ENCODE data around the gene STEAP3. TPM values are rescaled to one million over a fixed set of nuclear protein-coding genes. Genes with fewer than 3 reads are reported as not detected.

Gene STEAP3
- total RNA-seq, 3 donors from 2014 or later (not counting 1 experiment from before 2014, with no cell fraction given): 1.7 to 2.5 (median 2.0) TPM

DNA sequence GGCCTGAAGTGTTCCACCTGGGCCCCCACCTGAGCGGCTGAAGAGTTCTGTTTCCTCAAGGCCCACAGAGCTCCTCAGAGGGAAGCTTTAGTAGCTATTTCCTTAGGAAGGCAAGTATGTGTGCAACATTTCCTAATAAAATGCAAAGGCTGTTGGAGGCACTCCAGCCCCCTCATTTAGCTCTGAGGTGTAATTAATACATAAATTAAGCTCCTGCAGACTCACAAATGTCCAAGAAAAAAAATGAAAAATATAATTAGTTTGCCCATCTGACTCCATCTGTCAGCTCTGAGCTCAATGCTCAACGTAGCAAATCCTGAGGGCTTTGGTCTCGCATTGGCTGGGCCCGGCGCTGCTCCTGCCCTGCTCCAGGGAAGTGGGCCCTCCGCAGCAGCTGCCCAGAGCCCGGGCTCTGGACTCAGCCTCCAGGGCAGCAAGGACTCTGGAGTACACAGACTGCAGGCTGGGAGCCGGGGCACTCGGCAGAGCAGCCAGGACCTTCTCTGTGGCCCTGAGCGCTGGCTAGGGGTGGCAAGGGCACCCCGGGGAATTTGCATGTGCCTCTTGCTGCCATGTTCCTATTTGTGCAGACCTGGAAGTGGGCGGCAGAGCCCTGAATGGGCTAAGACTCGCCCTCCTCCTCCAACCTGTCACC, 41.7 kb upstream of the STEAP3 start:
- Mint-ChIP-seq H3K27ac (no peak overlapping the region), H3K4me3 (no peak overlapping the region), H3K36me3 (no peaks in the 10 kb centered on the region), H3K9me3 (no peaks in the 10 kb centered on the region), H3K27me3 (ENCODE audit: low read depth in 2 of 2) (peaks cover 0 to 7% of the 10 kb centered on the region in 2 donors), H3K4me1 (no peaks in the 10 kb centered on the region)
- WGBS (ENCODE audit: insufficient coverage): 94% methylated on average over 12 of the region's 13 CpGs
- TF ChIP-seq, protein P1, sequence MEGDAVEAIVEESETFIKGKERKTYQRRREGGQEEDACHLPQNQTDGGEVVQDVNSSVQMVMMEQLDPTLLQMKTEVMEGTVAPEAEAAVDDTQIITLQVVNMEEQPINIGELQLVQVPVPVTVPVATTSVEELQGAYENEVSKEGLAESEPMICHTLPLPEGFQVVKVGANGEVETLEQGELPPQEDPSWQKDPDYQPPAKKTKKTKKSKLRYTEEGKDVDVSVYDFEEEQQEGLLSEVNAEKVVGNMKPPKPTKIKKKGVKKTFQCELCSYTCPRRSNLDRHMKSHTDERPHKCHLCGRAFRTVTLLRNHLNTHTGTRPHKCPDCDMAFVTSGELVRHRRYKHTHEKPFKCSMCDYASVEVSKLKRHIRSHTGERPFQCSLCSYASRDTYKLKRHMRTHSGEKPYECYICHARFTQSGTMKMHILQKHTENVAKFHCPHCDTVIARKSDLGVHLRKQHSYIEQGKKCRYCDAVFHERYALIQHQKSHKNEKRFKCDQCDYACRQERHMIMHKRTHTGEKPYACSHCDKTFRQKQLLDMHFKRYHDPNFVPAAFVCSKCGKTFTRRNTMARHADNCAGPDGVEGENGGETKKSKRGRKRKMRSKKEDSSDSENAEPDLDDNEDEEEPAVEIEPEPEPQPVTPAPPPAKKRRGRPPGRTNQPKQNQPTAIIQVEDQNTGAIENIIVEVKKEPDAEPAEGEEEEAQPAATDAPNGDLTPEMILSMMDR (IDR thresholded peaks at IDR 0.05): no peak
- Histone ChIP-seq H3K4me3 (ENCODE audit: low read length) (no peak overlapping the region), H3K4me1 (ENCODE audit: control insufficient read depth, insufficient read depth, low read length) (no peaks in the 10 kb centered on the region), H3K27me3 (ENCODE audit: control insufficient read depth, insufficient read depth, low read length) (no peaks in the 10 kb centered on the region), H3K27ac (ENCODE audit: low read length) (no peak overlapping the region), H3K36me3 (ENCODE audit: control insufficient read depth, insufficient read depth, low read length) (no peaks in the 10 kb centered on the region), H3K9me3 (ENCODE audit: control insufficient read depth, insufficient read depth, low read length) (no peaks in the 10 kb centered on the region)
- ATAC-seq (no peak), DNase-seq (no peak)
- intact Hi-C loops (cut with micrococcal nuclease): no loop called here

DNA sequence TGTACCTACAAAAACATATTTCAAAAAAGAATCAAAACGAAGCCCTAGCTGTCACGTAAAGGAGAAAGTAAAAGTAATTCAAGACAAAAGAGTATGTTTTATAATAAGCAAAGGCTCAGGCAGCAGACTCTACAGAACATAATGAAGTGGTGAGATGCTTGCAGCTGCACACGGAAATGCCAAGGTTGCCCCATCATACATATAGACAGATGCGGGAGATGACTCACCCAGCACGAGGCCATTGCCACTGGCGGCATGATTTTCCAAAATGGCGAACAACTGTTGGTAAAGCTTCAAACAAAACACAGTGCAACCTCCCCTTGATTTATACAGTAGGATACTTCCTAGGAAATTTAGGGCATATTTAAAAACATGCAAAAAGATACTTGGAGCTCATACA, 39.1 kb upstream of the STEAP3 start:
- no peaks in the 10 kb centered on the region for H3K9me3 ChIP-seq (ENCODE audit: control insufficient read depth, insufficient read depth, low read length)
- H3K27ac ChIP-seq (ENCODE audit: low read length): no peak overlapping the region
- H3K36me3 Mint-ChIP-seq: no peaks in the 10 kb centered on the region
- H3K4me3 ChIP-seq (ENCODE audit: low read length): no peak overlapping the region
- H3K9me3 Mint-ChIP-seq: no peaks in the 10 kb centered on the region
- H3K27me3 ChIP-seq (ENCODE audit: control insufficient read depth, insufficient read depth, low read length): no peaks in the 10 kb centered on the region
- ATAC-seq (no peak), DNase-seq (no peak)
- H3K4me1 Mint-ChIP-seq: no peaks in the 10 kb centered on the region
- no peak overlapping the region for H3K27ac Mint-ChIP-seq
- no peaks in the 10 kb centered on the region for H3K36me3 ChIP-seq (ENCODE audit: control insufficient read depth, insufficient read depth, low read length)
- intact Hi-C loops (cut with micrococcal nuclease): no loop called here
- peaks cover 3 to 7% of the 10 kb centered on the region in 2 donors for H3K27me3 Mint-ChIP-seq (ENCODE audit: low read depth in 2 of 2)
- 89% methylated on average over 6 of the region's 7 CpGs for WGBS (ENCODE audit: insufficient coverage)
- H3K4me3 Mint-ChIP-seq: no peak overlapping the region
- no peaks in the 10 kb centered on the region for H3K4me1 ChIP-seq (ENCODE audit: control insufficient read depth, insufficient read depth, low read length)
- TF ChIP-seq, protein P1 (IDR thresholded peaks at IDR 0.05): no peak

DNA sequence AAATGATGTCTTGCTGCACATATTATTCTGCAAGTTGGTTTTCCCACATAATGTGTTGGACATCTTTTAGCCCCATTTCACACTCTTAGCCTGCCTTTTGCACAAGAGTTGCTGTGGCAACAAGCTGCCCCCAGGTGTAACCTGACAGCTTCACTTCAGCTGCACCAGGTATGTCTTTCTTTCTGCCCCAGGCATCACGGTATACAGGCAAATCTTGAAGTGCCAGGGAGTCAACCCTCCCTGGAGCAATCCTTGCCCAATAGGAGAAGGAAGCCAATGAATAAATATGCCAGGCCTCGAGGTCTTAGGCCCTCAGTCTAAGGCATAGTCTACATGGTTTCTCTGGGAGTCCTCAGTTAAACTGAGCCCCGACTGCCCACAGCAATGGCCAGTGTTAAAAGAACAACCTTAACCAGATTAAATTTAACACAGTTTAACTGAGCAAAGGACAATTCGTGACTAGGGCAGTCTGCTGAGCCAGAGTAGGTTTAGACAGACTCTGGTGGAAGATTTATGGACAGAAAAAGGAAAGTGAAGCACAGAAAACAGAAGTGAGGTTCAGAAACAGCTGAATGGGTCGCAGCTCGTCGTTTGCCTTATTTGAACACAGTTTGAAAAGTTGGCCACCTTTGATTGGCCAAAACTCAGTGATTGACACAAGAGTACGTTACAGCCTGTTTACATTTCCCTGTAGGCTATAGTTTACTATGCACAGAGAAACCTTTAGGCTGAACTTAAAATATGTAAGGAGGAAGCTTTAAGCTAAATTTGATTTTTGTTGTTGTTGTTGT, 33.1 kb upstream of the STEAP3 start:
- Mint-ChIP-seq H3K9me3 (no peaks in the 10 kb centered on the region), H3K4me1 (no peaks in the 10 kb centered on the region), H3K27ac (no peak overlapping the region), H3K4me3 (no peak overlapping the region), H3K27me3 (ENCODE audit: low read depth in 2 of 2) (peaks cover 18 to 20% of the 10 kb centered on the region in 2 donors), H3K36me3 (no peaks in the 10 kb centered on the region)
- Histone ChIP-seq H3K4me1 (ENCODE audit: control insufficient read depth, insufficient read depth, low read length) (no peaks in the 10 kb centered on the region), H3K9me3 (ENCODE audit: control insufficient read depth, insufficient read depth, low read length) (no peaks in the 10 kb centered on the region), H3K4me3 (ENCODE audit: low read length) (no peak overlapping the region), H3K27ac (ENCODE audit: low read length) (no peak overlapping the region), H3K36me3 (ENCODE audit: control insufficient read depth, insufficient read depth, low read length) (no peaks in the 10 kb centered on the region), H3K27me3 (ENCODE audit: control insufficient read depth, insufficient read depth, low read length) (no peaks in the 10 kb centered on the region)
- ATAC-seq (no peak), DNase-seq (no peak)
- 17% methylated on average over 8 of the region's 8 CpGs for WGBS (ENCODE audit: insufficient coverage)
- intact Hi-C loops (cut with micrococcal nuclease): no loop called here
- TF ChIP-seq, protein P1 (IDR thresholded peaks at IDR 0.05): no peak
